GM12864 (cell line): Measurements from ENCODE around the gene VN1R5.

ENCODE experiments used
- DNase-seq: peaks from one replicate; pipeline ENCODE4 v3.0.0-alpha.2; 2011; ENCODE audit warnings: low read depth
- H3K4me3 ChIP-seq: 2 replicates; pipeline ENCODE4 v1.5.1; 2011; ENCODE audit warnings: mild to moderate bottlenecking, low read depth, low read length, control low read depth
- TF ChIP-seq, protein P1 (sequence below): IDR thresholded peaks from 2 replicates; pipeline ENCODE4 v1.5.1; 2011; ENCODE audit warnings: low read depth, mild to moderate bottlenecking, moderate library complexity, low read length, control low read depth, inconsistent platforms; ENCODE audit errors: missing control alignments

The VN1R5 gene

GRCh38 chr1:247295274-247295684 lies 39.4 kb downstream of the VN1R5 start:
- no peak overlapping the region for H3K4me3 ChIP-seq
- DNase-seq, result no peak
- TF ChIP-seq, protein P1, sequence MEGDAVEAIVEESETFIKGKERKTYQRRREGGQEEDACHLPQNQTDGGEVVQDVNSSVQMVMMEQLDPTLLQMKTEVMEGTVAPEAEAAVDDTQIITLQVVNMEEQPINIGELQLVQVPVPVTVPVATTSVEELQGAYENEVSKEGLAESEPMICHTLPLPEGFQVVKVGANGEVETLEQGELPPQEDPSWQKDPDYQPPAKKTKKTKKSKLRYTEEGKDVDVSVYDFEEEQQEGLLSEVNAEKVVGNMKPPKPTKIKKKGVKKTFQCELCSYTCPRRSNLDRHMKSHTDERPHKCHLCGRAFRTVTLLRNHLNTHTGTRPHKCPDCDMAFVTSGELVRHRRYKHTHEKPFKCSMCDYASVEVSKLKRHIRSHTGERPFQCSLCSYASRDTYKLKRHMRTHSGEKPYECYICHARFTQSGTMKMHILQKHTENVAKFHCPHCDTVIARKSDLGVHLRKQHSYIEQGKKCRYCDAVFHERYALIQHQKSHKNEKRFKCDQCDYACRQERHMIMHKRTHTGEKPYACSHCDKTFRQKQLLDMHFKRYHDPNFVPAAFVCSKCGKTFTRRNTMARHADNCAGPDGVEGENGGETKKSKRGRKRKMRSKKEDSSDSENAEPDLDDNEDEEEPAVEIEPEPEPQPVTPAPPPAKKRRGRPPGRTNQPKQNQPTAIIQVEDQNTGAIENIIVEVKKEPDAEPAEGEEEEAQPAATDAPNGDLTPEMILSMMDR, result no peak

DNA sequence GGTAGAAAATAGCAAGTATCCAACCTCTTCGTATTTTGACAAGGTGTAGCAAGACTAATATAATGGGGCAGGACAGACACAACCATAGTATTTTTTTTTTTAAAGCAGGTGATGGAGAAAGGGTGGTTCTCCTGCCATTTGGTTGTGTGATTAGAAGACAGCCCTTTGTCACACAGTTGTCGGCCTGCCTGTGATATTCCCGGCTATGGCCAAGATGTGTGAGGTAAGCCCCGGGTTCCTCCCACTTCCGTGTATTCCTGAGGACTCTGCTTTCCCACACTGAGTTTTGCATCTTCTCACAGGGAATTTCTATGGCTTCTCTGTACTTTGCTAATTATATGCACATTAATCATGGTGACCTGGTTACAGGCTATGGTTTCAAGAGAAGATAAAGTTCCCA lies 39.9 kb downstream of the VN1R5 start:
- TF ChIP-seq, protein P1, result no peak
- H3K4me3 ChIP-seq, result no peak overlapping the region
- DNase-seq, result no peak

DNA sequence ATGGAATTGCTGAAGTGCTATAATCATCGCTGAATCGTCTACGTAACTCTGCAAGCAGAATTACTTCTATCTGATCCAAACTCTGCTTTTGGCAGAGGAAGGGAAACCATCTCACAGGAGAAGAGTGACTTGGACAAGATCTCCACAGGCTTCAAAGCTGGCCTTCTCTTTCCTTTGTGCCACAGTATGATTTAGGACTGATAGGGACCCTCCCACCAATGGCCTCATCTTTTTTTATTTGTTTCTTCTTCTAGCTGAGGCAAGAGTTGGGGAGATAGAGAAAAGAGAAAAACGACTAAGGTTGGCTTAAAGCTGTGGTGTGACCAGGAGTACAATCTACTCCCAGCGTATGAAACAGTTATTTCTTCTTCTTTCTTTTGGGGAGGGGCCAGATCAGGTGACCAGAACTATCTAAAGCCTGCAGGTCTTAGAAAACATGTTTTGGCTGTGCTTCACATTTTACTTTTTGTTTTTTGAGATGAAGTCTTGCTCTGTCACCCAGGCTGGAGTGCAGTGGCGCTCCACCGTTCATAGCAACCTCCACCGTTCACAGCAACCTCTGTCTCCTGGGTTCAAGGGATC lies 40.8 kb downstream of the VN1R5 start:
- no peak for DNase-seq
- H3K4me3 ChIP-seq, result no peak overlapping the region
- TF ChIP-seq, protein P1, result no peak

DNA sequence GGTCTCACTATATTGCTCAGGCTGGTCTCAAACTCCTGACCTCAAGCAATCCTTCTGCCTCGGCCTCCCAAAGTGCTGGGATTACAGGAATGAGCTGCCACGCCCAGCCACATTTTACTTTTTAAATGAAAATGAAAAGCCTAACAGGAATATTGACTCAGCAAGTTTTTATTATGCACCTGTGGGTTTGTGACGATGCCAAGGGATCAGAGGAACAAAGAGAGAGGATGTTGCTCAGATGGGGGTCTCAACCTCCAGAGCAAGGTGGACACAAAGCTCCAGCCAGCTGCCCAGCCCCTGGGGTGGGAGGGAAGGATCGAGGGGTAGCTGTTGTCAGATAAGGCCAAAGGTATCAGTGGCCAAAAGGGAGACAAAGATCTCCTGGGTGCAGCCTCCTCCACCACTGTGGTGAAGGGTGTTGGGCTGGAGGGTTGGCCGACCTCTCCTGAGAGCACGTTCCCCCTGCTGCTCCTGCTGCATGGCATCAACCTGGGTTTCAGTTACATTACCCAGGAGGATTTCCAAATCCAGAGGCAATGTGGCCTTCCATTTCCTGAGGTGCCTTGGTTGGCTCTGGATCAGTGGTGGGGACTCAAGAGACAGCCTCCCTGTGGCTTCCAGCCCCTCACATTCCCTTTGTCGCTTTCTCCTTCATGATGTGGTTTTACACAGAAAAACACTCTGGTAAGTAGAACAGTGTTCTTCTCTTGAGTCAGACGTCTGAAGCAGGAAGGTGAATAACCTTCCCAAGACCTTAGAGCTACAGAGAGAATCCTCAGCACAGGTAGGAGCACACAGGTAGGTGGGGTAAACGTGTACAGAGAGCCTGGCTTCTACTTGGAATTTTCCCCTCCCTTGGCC lies 41.6 kb downstream of the VN1R5 start:
- DNase-seq, result no peak
- TF ChIP-seq, protein P1, result no peak
- H3K4me3 ChIP-seq, result no peak overlapping the region

GRCh38 chr1:247298124-247298481 lies 42.2 kb downstream of the VN1R5 start:
- H3K4me3 ChIP-seq, result no peak overlapping the region
- TF ChIP-seq, protein P1, result no peak
- no peak for DNase-seq

GRCh38 chr1:247298701-247299100 lies 42.8 kb downstream of the VN1R5 start:
- DNase-seq, result no peak
- TF ChIP-seq, protein P1, result no peak
- H3K4me3 ChIP-seq, result no peak overlapping the region

DNA sequence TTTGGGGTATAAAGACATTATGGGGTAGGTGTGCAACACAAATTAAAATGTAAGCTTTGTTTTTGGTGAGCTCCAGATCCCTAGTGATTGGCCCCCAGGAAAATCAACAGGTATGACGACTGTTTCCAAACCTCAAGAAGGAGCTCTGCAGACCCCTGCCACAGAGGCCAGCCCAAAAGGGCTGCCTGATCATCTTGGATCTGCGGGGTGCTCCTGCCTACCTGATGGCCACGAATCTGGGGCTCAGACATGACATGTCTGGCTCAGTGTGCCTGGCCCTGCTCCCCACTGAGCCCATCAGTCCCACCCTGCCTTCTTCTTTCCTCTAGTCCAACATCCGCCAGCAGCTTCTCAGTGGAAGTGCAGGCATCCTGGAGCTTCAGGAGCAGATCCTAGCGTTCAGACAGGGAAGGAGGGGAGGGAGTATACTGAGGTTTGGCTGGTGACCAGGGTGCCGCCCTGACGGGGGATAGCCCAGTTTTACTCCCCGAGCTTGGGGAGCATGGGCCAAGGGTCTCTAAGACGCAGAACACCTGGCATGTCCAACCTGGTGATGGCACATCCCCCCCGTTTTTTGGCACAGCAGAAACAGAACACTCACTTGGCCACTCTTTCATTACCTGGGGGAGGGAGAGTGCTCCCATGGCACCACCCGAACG lies 44.0 kb downstream of the VN1R5 start:
- no peak for DNase-seq
- TF ChIP-seq, protein P1, result no peak
- no peak overlapping the region for H3K4me3 ChIP-seq
